H1 (cell line): ENCODE data around the gene OPA3. TPM values are rescaled to one million over a fixed set of nuclear protein-coding genes. Genes with fewer than 3 reads are reported as not detected.

Experiments used
- CHD7 ChIP-seq: fragments of 300-600 bp; sonication (generic); IDR thresholded peaks from 2 replicates; pipeline ENCODE4 v1.7.1; 2012; ENCODE audit warnings: low read length, moderate library complexity, mild to moderate bottlenecking, inconsistent platforms; ENCODE audit not compliant: insufficient replicate concordance
- KDM4A ChIP-seq: IDR thresholded peaks from one replicate; pipeline ENCODE4 v1.7.1; 2012; ENCODE audit warnings: low read depth, mild to moderate bottlenecking, moderate library complexity, low read length, inconsistent platforms; ENCODE audit not compliant: severe bottlenecking
- POLR2AphosphoS5 ChIP-seq: IDR thresholded peaks from 2 replicates; pipeline ENCODE4 v1.6.1; 2011; ENCODE audit warnings: low read depth, low read length
- RAD21 ChIP-seq, 2 experiments: IDR thresholded peaks in 1 of 2; conservative IDR thresholded peaks in 1 of 2; 2 replicates each; pipeline ENCODE4 v1.6.1; 2011; ENCODE audit warnings: low read depth in 2 of 2, low read length in 2 of 2, improper control_type of control experiment in 1 of 2, inconsistent platforms in 1 of 2, mild to moderate bottlenecking in 1 of 2, moderate library complexity in 1 of 2
- SAP30 ChIP-seq: fragments of 300-600 bp; sonication (generic); IDR thresholded peaks from 2 replicates; pipeline ENCODE4 v1.7.1; 2012; ENCODE audit warnings: low read length, moderate library complexity, mild to moderate bottlenecking, inconsistent platforms; ENCODE audit not compliant: insufficient read depth, insufficient replicate concordance
- SIN3A ChIP-seq, 2 experiments: IDR thresholded peaks in 1 of 2; conservative IDR thresholded peaks in 1 of 2; 2 replicates each; pipeline ENCODE4 v1.6.1; 2011 to 2012; ENCODE audit warnings: low read length in 2 of 2, improper control_type of control experiment in 1 of 2, low read depth in 1 of 2, mild to moderate bottlenecking in 1 of 2
- SP4 ChIP-seq: IDR thresholded peaks from 2 replicates; pipeline ENCODE4 v1.6.1; 2012; ENCODE audit warnings: low read length, inconsistent platforms
- USF2 ChIP-seq: IDR thresholded peaks from 2 replicates; pipeline ENCODE4 v1.6.1; 2011; ENCODE audit warnings: low read length, improper control_type of control experiment
- polyA plus RNA-seq, 7 experiments: library from polyadenylated mRNA; depleted of rRNA in 3 of 7; stranded (reverse) in 5 of 7; unstranded in 2 of 7; fragments of >200 nt in 5 of 7; fragments of 200-250 nt in 2 of 7; gene quantifications; 1 replicate in 5 of 7; 2 replicates in 1 of 7; 4 replicates in 1 of 7; pipeline versions ENCODE4 v1.2.1 to v1.2.3, GENCODE V29; 2011 to 2013; ENCODE audit warnings: missing spikeins in 2 of 7, mixed read lengths in 2 of 7
- total RNA-seq: library from RNA; stranded (reverse); fragmentation: NEBNext Ultra II Directional; extraction: Animal tissue kit (Norgen Biotek cat#: 25700); gene quantifications from 2 replicates; pipeline ENCODE4 v1.2.1, GENCODE V29; 2021

Gene OPA3
- total and polyA plus RNA-seq, 2 of the 8 experiments (the other 6 are each of a cell fraction or from before 2014, with no cell fraction given) = 12.5 to 14.5 TPM

GRCh38 chr19:45591004-45591637 lies 6.5 kb upstream of the OPA3 start (continued):
- TF ChIP-seq CHD7 (no peak), USF2 (peak; percentile 79), RAD21 (IDR thresholded peaks at IDR 0.05 in 1 of 2, conservative IDR thresholded peaks at IDR 0.05 in 1 of 2; ENCODE audit: low read depth in 2 of 2, low read length in 2 of 2) (peak; percentile 80 to 83), SIN3A (conservative IDR thresholded peaks at IDR 0.05 in 1 of 2, IDR thresholded peaks at IDR 0.05 in 1 of 2; ENCODE audit: low read depth in 1 of 2, low read length in 2 of 2) (peak in 1 of 2 experiments; percentile 53; a peak in 1 of 4 replicates), SP4 (no peak), SAP30 (no peak), KDM4A (no peak), POLR2AphosphoS5 (no peak)
